ENCODE results near the gene BRD8.
A peak's percentile ranks its signal among the peaks of the same experiment; 100 is the strongest.
"Not testable (repeated sequence)": the region's sequence is repeated elsewhere in the genome, so short reads cannot be mapped to it uniquely, and the experiment has no call there.

The BRD8 gene, protein sequence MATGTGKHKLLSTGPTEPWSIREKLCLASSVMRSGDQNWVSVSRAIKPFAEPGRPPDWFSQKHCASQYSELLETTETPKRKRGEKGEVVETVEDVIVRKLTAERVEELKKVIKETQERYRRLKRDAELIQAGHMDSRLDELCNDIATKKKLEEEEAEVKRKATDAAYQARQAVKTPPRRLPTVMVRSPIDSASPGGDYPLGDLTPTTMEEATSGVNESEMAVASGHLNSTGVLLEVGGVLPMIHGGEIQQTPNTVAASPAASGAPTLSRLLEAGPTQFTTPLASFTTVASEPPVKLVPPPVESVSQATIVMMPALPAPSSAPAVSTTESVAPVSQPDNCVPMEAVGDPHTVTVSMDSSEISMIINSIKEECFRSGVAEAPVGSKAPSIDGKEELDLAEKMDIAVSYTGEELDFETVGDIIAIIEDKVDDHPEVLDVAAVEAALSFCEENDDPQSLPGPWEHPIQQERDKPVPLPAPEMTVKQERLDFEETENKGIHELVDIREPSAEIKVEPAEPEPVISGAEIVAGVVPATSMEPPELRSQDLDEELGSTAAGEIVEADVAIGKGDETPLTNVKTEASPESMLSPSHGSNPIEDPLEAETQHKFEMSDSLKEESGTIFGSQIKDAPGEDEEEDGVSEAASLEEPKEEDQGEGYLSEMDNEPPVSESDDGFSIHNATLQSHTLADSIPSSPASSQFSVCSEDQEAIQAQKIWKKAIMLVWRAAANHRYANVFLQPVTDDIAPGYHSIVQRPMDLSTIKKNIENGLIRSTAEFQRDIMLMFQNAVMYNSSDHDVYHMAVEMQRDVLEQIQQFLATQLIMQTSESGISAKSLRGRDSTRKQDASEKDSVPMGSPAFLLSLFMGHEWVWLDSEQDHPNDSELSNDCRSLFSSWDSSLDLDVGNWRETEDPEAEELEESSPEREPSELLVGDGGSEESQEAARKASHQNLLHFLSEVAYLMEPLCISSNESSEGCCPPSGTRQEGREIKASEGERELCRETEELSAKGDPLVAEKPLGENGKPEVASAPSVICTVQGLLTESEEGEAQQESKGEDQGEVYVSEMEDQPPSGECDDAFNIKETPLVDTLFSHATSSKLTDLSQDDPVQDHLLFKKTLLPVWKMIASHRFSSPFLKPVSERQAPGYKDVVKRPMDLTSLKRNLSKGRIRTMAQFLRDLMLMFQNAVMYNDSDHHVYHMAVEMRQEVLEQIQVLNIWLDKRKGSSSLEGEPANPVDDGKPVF

DNA sequence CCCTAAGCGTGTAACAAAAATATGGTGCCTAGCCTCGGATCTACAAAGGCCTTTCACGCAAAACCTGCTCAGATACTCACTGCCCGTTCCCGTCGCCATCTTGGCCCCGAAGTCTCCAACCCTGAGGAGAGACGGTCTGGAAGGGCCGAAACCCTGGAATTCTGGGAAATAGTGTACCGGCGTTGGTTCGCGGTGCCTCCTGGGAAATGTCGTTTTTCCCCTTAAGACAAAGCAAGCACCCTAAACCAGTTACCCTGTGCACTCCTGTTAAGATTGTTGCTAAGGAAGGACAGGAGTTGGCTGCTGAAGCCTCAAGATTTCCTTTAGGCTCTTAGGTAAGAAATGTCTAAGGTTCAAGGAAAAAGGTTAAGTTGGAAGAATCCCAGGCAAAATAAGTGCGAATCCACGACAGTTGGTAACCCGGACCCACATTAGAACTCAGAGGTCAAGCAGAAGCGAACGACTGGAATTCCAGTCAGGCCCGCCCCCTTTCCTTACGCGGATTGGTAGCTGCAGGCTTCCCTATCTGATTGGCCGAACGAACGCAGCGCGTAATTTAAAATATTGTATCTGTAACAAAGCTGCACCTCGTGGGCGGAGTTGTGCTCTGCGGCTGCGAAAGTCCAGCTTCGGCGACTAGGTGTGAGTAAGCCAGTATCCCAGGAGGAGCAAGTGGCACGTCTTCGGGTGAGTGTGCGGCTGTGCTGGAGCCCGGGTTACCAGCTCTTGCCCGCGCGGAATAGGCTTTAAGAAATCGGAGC lies at the start of gene BRD8, which contains the start of gene KIF20A:
TSS of gene BRD8 (minus strand) at position 115 of the 761 bp plus-strand sequence. CDS start at position 99, 16 bp downstream.
TSS of gene KIF20A (plus strand) at position 597 of the 761 bp plus-strand sequence. CDS start 569 bp downstream, outside the sequence.
- DNase-seq (ENCODE audit: low read depth in 2 of 2) = peak; percentile 73 to 91

DNA sequence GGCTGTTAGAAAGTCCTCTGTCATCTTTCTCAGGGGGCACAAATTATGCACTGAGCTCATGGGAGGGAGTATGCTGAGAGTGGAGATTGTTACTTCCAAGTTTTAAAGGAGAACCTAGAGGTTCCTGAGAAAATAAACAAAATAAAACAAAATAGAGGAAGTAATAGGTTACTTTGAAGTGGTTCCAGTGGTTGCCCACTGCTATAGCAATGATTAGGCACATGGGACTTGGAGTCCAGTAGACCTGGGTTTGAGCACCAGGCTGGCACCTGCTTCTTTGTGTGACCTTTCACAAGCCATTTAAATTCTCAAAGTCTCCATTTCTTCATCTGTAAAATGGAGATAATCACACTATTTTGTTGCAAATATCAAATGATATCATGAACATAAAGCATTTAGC lies 48.5 kb upstream of the BRD8 start:
- DNase-seq (ENCODE audit: low read depth in 2 of 2) = no peak

- no peak for DNase-seq (ENCODE audit: low read depth in 2 of 2)
Observed at GRCh38 chr5:138224712-138225111, 46.3 kb upstream of the BRD8 start.

DNA sequence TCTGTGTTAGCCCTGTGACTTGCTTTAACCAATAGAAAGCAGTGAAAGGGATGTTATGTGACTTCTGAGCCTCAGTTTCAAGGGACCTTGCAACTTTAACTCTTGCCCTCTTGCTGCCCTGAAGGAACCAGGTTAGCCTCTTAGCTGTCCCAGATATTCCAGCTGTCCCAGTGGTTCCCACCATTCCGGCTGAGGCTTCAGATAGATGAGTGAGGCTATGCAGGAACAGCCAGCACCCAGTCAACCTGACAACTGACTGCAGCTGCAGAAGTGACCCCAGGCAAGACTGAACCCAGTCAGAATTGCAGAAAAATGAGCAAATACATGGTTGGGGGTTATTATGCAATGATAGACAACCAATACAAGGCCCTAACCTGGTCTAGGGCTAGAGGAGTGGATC lies 45.1 kb upstream of the BRD8 start:
- no peak for DNase-seq (ENCODE audit: low read depth in 2 of 2)

DNA sequence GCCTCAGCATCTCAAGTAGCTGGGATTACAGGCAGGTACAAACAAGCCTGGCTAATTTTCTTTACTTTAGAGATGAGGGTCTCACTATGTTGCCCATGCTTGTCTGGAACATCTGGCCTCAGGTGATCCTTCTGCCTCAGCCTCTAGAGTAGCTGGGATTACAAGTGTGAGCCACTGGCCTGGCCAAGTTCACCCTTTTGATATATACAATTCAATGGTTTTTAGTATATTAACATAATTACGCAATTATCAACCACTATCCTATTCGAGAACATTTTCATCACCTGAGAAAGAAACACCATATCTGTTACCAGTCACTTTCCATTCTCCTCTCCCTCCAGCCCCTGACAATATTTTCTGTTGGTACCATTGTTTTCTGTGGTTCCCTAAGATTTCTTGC lies 38.4 kb upstream of the BRD8 start:
- no peak for DNase-seq (ENCODE audit: low read depth in 2 of 2)

GRCh38 chr5:138213161-138214029 lies 35.0 kb upstream of the BRD8 start, which contains the start of gene CDC23:
Gene CDC23 (minus strand): TSS chr5:138213323. CDS start chr5:138213312, 11 bp downstream.
- DNase-seq (ENCODE audit: low read depth in 2 of 2) = peak; percentile 77 to 86

GRCh38 chr5:138212828-138213160 lies 34.4 kb upstream of the BRD8 start:
- DNase-seq (ENCODE audit: low read depth in 2 of 2) = no peak

DNA sequence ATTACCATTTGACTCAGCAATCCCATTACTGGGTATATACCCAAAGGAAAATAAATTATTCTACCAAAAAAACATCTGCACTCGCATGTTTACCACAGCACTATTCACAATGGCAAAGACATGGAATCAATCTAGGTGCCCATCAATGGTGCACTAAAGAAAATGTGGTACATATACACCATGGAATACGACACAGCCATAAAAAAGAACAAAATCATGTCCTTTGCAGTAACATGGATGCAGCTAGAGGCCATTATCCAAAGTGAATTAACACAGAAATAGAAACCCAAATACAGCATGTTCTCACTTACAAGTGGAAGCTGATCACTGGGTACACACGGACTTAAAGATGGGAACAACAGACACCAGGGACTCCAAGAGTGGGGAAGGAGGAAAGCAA lies 32.6 kb upstream of the BRD8 start:
- DNase-seq (ENCODE audit: low read depth in 2 of 2) = no peak

GRCh38 chr5:138193859-138194258 lies 15.4 kb upstream of the BRD8 start:
- not testable (repeated sequence) for DNase-seq (ENCODE audit: low read depth in 2 of 2)

DNA sequence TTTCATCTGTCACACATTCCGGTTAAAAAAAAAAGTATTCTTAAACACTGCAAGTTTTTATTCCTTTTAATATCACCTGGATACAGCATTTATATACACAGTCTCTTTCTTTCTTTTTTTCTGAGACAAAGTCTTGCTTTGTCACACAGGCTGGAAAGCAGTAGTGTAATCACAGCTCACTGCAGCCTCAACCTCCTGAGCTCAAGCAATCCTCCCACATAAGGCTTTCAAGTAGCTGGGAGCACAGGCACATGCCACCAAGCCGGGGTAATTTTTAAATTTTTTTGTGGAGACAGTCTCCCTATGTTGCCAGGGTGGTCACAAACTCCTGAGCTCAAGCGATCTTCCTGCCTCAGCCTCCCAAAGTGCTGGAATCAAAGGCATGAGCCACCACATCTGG lies 14.4 kb upstream of the BRD8 start:
- no peak for DNase-seq (ENCODE audit: low read depth in 2 of 2)

- DNase-seq (ENCODE audit: low read depth in 2 of 2) = no peak
Observed at GRCh38 chr5:138188626-138189025, 10.2 kb upstream of the BRD8 start.

- no peak for DNase-seq (ENCODE audit: low read depth in 2 of 2)
Observed at GRCh38 chr5:138186002-138186447, 7.6 kb upstream of the BRD8 start.

- DNase-seq (ENCODE audit: low read depth in 2 of 2) = no peak
Observed at GRCh38 chr5:138182808-138183207, 4.4 kb upstream of the BRD8 start.

GRCh38 chr5:138180841-138181240 lies 2.4 kb upstream of the BRD8 start:
- no peak for DNase-seq (ENCODE audit: low read depth in 2 of 2)

DNA sequence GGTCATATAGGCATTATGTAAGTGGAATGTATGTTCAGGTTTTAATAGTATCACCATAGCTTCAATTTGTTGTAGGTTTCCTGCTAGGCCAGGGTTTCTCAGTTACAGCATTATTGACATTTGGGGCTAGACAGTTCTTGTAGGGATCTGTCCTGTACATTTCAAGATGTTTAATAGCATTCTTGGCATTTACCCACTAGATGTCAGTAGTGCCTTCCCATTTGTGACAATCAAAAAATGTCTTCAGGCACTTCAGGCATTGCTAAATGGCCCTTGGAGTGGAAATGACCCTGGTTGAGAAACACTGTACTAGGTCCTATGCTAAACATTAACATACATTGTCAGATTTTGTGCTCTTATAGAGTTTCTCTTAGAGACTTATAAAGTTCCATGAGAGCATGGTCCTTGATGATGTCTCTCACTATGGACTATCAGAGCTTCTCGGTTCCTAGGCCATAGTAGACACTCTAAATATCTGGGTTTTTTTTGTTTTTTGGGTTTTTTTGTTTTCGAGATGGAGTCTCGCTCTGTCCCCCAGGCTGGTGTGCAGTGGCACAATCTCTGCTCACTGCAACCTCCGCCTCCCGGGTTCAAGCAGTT lies 1.9 kb upstream of the BRD8 start:
- DNase-seq (ENCODE audit: low read depth in 2 of 2) = no peak

DNA sequence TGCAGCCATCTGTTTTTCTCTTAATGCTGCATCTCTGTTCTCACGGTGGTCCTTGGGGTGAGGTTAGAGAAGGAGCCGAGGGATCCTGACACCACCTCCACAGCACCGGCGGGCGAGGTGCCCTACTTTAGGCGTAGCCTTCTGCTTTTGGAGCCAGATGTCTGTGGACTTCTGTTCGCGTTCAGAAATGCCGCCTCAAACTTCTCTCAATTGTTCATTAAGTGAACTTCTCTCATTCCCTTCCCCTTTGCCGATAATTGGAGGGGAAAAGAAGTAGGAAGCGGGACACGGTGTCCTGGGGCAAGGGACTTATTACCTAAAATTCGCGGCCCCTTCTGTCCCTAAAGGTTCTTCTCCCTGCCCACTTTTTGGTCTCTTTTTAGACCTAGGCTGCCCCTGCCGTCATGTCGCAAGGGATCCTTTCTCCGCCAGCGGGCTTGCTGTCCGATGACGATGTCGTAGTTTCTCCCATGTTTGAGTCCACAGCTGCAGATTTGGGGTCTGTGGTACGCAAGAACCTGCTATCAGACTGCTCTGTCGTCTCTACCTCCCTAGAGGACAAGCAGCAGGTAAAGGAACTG lies 937 bp upstream of the BRD8 start:
- no peak for DNase-seq (ENCODE audit: low read depth in 2 of 2)

DNA sequence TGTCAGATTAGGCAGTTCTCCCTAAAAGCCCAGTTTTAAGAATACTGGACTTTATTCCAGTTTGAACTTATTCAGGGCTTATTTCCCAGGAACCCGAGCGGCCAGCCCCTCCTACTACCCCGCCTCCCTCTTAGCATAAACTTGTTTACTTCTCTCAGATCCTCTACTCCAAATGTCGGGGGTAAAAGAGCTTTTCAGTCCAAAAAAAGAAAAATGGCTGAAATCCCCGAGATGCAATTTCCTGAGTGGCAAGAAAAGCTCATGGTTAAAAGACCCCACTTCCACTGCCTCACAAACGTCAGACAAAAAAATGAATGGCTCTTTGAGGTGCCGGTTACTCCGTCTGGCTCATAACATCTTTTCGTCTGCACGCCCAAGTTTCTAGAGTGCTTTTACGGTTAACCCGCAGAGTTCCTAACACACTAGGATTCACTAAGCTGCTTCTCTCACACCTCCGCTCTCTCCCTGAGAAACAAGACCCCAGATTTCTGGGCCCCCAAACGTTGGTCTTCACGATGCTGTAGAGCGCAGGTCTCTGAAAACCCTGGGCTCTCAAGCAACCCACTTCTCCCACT lies 402 bp downstream of the BRD8 start:
- DNase-seq (ENCODE audit: low read depth in 2 of 2) = peak in 1 of 2 experiments; percentile 18

DNA sequence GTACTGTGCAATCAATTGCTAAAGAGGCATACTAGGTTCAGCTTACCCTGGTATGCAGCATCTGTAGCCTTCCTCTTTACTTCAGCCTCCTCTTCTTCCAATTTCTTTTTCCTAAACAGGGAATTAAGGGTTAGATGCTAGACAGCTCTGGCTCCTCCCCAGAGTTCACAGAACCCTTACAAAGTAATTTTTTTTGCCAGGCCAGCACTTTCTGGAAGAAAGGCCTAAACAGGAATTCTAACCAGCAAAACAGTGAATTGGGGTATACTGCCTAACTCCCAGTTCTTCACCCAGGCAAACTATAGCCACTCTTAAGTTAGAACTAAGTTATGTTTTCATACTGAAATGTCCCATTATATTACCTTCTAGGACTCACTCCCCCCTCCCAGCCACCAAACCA lies 8.1 kb downstream of the BRD8 start:
- DNase-seq (ENCODE audit: low read depth in 2 of 2) = no peak

GRCh38 chr5:138169124-138169523 lies 9.3 kb downstream of the BRD8 start:
- no peak for DNase-seq (ENCODE audit: low read depth in 2 of 2)

Measured in stimulated activated CD4-positive, alpha-beta T cell treated with anti-CD3 and anti-CD28 coated beads, Interleukin-12 subunit alpha, Interleukin-12 subunit beta, amount 100 ng/mL, for 24 hours (primary cell).